Stimulated activated CD8-positive, alpha-beta memory T cell treated with anti-CD3 and anti-CD28 coated beads, Interleukin-4, amount 100 ng/mL, for 4 hours (primary cell): ENCODE results near the gene QRSL1.
"Not testable (repeated sequence)": the region's sequence is repeated elsewhere in the genome, so short reads cannot be mapped to it uniquely, and the experiment has no call there.

Source experiments
- DNase-seq, 2 donors: peaks; one replicate each; pipeline ENCODE4 v3.0.0-alpha.2; 2020; ENCODE audit warnings: low read depth in 2 of 2, low spot score in 1 of 2

The QRSL1 gene

GRCh38 chr6:106623039-106623438, 6.3 kb upstream of the QRSL1 start:
- DNase-seq, result no peak

- DNase-seq, result no peak
Observed at GRCh38 chr6:106626485-106626884, 2.9 kb upstream of the QRSL1 start.

- DNase-seq, result not testable (repeated sequence)
Observed at GRCh38 chr6:106627760-106628159, 1.6 kb upstream of the QRSL1 start.

- DNase-seq, result no peak
Observed at GRCh38 chr6:106628658-106629102, 698 bp upstream of the QRSL1 start.

- DNase-seq, result no peak
Observed at GRCh38 chr6:106629859-106630163, 433 bp downstream of the QRSL1 start.

GRCh38 chr6:106630366-106630765, 988 bp downstream of the QRSL1 start:
- no peak for DNase-seq

- DNase-seq, result no peak
Observed at GRCh38 chr6:106631346-106631745, 2.0 kb downstream of the QRSL1 start.

GRCh38 chr6:106634565-106634964, 5.2 kb downstream of the QRSL1 start:
- no peak for DNase-seq

GRCh38 chr6:106637051-106637716, 7.8 kb downstream of the QRSL1 start:
- no peak for DNase-seq

GRCh38 chr6:106637717-106638341, 8.5 kb downstream of the QRSL1 start:
- DNase-seq, result no peak

- no peak for DNase-seq
Observed at GRCh38 chr6:106639812-106640211, 10.4 kb downstream of the QRSL1 start.

GRCh38 chr6:106642476-106642875, 13.1 kb downstream of the QRSL1 start:
- DNase-seq, result no peak

GRCh38 chr6:106643061-106643460, 13.7 kb downstream of the QRSL1 start:
- DNase-seq, result no peak

- DNase-seq, result no peak
Observed at GRCh38 chr6:106648651-106649308, 19.4 kb downstream of the QRSL1 start.

- no peak for DNase-seq
Observed at GRCh38 chr6:106658469-106658868, 29.1 kb downstream of the QRSL1 start.

- no peak for DNase-seq
Observed at GRCh38 chr6:106659859-106660258, 30.5 kb downstream of the QRSL1 start.

- DNase-seq, result no peak
Observed at GRCh38 chr6:106662458-106662857, 33.1 kb downstream of the QRSL1 start.

- DNase-seq, result no peak
Observed at GRCh38 chr6:106666282-106667021, 37.1 kb downstream of the QRSL1 start.

- no peak for DNase-seq
Observed at GRCh38 chr6:106667022-106667402, 37.6 kb downstream of the QRSL1 start.

- no peak for DNase-seq
Observed at GRCh38 chr6:106670236-106670635, 40.9 kb downstream of the QRSL1 start.

- no peak for DNase-seq
Observed at GRCh38 chr6:106671651-106672050, 42.3 kb downstream of the QRSL1 start.
